Chondrocyte (in vitro differentiated cells): Measurements from ENCODE around the gene SMIM7. TPM values are rescaled to one million over a fixed set of nuclear protein-coding genes. Genes with fewer than 3 reads are reported as not detected.
A peak's percentile ranks its signal among the peaks of the same experiment; 100 is the strongest.

Experiments used
- DNase-seq: peaks from one replicate; pipeline ENCODE4 v3.0.0; 2021; ENCODE audit warnings: mixed read lengths, low spot score
- H3K27ac Mint-ChIP-seq: one replicate; pipeline ENCODE4 v1.8.0; 2021; ENCODE audit warnings: mild to moderate bottlenecking, moderate library complexity, mixed read lengths; ENCODE audit not compliant: unreplicated experiment
- H3K27me3 Mint-ChIP-seq: 2 replicates; pipeline ENCODE4 v1.8.0; 2021; ENCODE audit warnings: low read depth, mixed read lengths
- H3K36me3 Mint-ChIP-seq: 2 replicates; pipeline ENCODE4 v1.8.0; 2021; ENCODE audit warnings: low read depth, mixed read lengths
- H3K4me1 Mint-ChIP-seq: 2 replicates; pipeline ENCODE4 v1.8.0; 2021; ENCODE audit warnings: low read depth, mild to moderate bottlenecking, mixed read lengths
- H3K4me3 Mint-ChIP-seq: one replicate; pipeline ENCODE4 v1.8.0; 2021; ENCODE audit warnings: mild to moderate bottlenecking, moderate library complexity, mixed read lengths; ENCODE audit not compliant: unreplicated experiment
- H3K9me3 Mint-ChIP-seq: 2 replicates; pipeline ENCODE4 v1.8.0; 2021; ENCODE audit warnings: low read depth, mixed read lengths
- CTCF ChIP-seq: fragments of 200-600 bp; sonication (generic); IDR thresholded peaks from 2 replicates; pipeline ENCODE4 v1.5.0; 2021; ENCODE audit warnings: antibody characterized with exemption, mild to moderate bottlenecking, moderate library complexity
- total RNA-seq: library from RNA; stranded (reverse); gene quantifications from 3 replicates; pipeline ENCODE4 v1.2.1, GENCODE V29; 2021

SMIM7 gene
- total RNA-seq, 1 donor from 2014 or later, result 47.7 TPM

GRCh38 chr19:16668176-16668575, 8.2 kb upstream of the SMIM7 start:
- no peaks in the 10 kb centered on the region for H3K36me3 Mint-ChIP-seq
- no peaks in the 10 kb centered on the region for H3K9me3 Mint-ChIP-seq
- no peak overlapping the region for H3K27ac Mint-ChIP-seq
- TF ChIP-seq CTCF, result no peak
- DNase-seq, result no peak
- H3K27me3 Mint-ChIP-seq, result no peaks in the 10 kb centered on the region
- H3K4me1 Mint-ChIP-seq, result no peaks in the 10 kb centered on the region
- no peak overlapping the region for H3K4me3 Mint-ChIP-seq

- H3K27ac Mint-ChIP-seq, result no peak overlapping the region
- no peaks in the 10 kb centered on the region for H3K9me3 Mint-ChIP-seq
- H3K36me3 Mint-ChIP-seq, result peaks cover 9% of the 10 kb centered on the region
- H3K4me3 Mint-ChIP-seq, result peak overlapping the region; percentile 73
- TF ChIP-seq CTCF, result no peak
- H3K27me3 Mint-ChIP-seq, result no peaks in the 10 kb centered on the region
- H3K4me1 Mint-ChIP-seq, result peaks cover 32% of the 10 kb centered on the region
- peak; percentile 88 for DNase-seq
These were observed 1.6 kb upstream of the SMIM7 start for GRCh38 chr19:16661480-16662034.

GRCh38 chr19:16660763-16661479, 977 bp upstream of the SMIM7 start, which contains the start of gene TMEM38A:
TMEM38A (plus strand) TSS chr19:16661139; CDS start chr19:16661218, 79 bp downstream.
- Mint-ChIP-seq H3K27me3 (no peaks in the 10 kb centered on the region), H3K4me1 (peaks cover 32% of the 10 kb centered on the region), H3K9me3 (no peaks in the 10 kb centered on the region), H3K27ac (peak within 1 kb of the TSS; percentile 98), H3K36me3 (peaks cover 11% of the 10 kb centered on the region), H3K4me3 (peak within 1 kb of the TSS; percentile 96)
- no peak for DNase-seq
- no peak for TF ChIP-seq CTCF

- no peak for DNase-seq
- TF ChIP-seq CTCF, result no peak
- no peaks in the 10 kb centered on the region for H3K9me3 Mint-ChIP-seq
- no peaks in the 10 kb centered on the region for H3K27me3 Mint-ChIP-seq
- H3K4me1 Mint-ChIP-seq, result peaks cover 32% of the 10 kb centered on the region
- H3K27ac Mint-ChIP-seq, result peak overlapping the region; percentile 98
- peak overlapping the region; percentile 96 for H3K4me3 Mint-ChIP-seq
- H3K36me3 Mint-ChIP-seq, result peaks cover 11% of the 10 kb centered on the region
These were observed 496 bp downstream of the SMIM7 start for GRCh38 chr19:16659464-16659831.

GRCh38 chr19:16657384-16657783, 2.6 kb downstream of the SMIM7 start:
- Mint-ChIP-seq H3K36me3 (peaks cover 21% of the 10 kb centered on the region), H3K27ac (no peak overlapping the region), H3K4me1 (peaks cover 32% of the 10 kb centered on the region), H3K4me3 (no peak overlapping the region), H3K9me3 (no peaks in the 10 kb centered on the region), H3K27me3 (no peaks in the 10 kb centered on the region)
- DNase-seq, result no peak
- no peak for TF ChIP-seq CTCF
